Testis (tissue), 2 donors: ENCODE results near the gene SNTB2.

Source experiments
- POLR2A ChIP-seq: fragments of 450-650 bp; IDR thresholded peaks from one replicate; pipeline ENCODE4 v1.6.1; 2017; ENCODE audit warnings: antibody characterized with exemption, mild to moderate bottlenecking, moderate library complexity
- TF ChIP-seq, protein P1 (sequence below), 3 experiments: fragments of 450-650 bp in 2 of 3; fragments of 200-600 bp in 1 of 3; sonication (generic) in 1 of 3; IDR thresholded peaks; one replicate each; pipeline ENCODE4 v1.5.1; 2016 to 2019; ENCODE audit warnings: antibody characterized with exemption in 3 of 3, mild to moderate bottlenecking in 2 of 3, moderate library complexity in 1 of 3

DNA sequence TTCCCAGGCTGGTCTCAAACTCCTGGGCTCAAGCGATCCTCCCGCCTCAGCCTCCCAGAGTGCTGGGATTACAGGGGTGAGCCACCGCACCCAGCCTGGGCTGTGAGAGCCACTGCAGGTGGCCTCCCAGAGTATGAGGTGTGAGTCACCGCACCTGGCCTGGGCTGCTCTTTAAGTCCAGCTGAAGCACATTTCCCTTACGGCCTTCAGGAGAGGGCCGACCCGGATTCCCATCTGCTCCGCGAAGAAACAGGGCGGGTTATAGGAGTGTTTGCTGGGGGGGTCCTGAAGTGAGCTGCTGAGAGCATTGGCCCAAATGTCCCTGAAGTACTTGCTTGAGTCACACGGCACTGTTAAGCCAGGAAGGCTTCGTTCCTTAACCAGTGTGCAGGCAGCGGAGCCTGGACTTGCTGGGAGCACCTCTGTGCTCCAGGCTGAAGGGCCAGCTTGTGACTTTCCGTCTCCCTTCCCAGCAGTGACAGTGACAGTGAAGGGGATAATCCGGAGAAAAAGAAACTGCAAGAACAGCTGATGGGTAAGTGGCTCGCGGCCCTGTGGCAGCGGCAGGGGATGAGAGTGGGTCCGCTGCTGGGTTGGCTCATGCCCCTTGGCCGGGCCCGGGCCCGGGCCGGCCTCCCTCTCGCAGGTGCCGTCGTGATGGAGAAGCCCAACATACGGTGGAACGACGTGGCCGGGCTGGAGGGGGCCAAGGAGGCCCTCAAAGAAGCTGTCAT is 131.4 kb downstream of the SNTB2 start:
- TF ChIP-seq, protein P1, sequence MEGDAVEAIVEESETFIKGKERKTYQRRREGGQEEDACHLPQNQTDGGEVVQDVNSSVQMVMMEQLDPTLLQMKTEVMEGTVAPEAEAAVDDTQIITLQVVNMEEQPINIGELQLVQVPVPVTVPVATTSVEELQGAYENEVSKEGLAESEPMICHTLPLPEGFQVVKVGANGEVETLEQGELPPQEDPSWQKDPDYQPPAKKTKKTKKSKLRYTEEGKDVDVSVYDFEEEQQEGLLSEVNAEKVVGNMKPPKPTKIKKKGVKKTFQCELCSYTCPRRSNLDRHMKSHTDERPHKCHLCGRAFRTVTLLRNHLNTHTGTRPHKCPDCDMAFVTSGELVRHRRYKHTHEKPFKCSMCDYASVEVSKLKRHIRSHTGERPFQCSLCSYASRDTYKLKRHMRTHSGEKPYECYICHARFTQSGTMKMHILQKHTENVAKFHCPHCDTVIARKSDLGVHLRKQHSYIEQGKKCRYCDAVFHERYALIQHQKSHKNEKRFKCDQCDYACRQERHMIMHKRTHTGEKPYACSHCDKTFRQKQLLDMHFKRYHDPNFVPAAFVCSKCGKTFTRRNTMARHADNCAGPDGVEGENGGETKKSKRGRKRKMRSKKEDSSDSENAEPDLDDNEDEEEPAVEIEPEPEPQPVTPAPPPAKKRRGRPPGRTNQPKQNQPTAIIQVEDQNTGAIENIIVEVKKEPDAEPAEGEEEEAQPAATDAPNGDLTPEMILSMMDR (IDR thresholded peaks at IDR 0.05), result no peak
- no peak for TF ChIP-seq POLR2A
